Fibroblast of mammary gland (primary cell): ENCODE data around the gene TBC1D30.
"Not testable (repeated sequence)": the region's sequence is repeated elsewhere in the genome, so short reads cannot be mapped to it uniquely, and the experiment has no call there.

ENCODE experiments used
- DNase-seq: peaks from one replicate; pipeline ENCODE4 v3.0.0-alpha.2; 2010; ENCODE audit warnings: low read depth
- H3K4me3 ChIP-seq: 2 replicates; pipeline ENCODE4 v1.5.1; 2011; ENCODE audit warnings: low read depth, mild to moderate bottlenecking, low read length, moderate library complexity; ENCODE audit not compliant: control insufficient read depth
- CTCF ChIP-seq: conservative IDR thresholded peaks from 2 replicates; pipeline ENCODE4 v1.5.1; 2011; ENCODE audit warnings: low read depth, low read length, inconsistent platforms; ENCODE audit not compliant: control insufficient read depth, insufficient read depth

The TBC1D30 gene

GRCh38 chr12:64796205-64796845, 28.1 kb upstream of the TBC1D30 start:
- TF ChIP-seq CTCF: peak; percentile 83
- DNase-seq: peak; percentile 93
- no peak overlapping the region for H3K4me3 ChIP-seq

- TF ChIP-seq CTCF: no peak
- H3K4me3 ChIP-seq: no peak overlapping the region
- DNase-seq: no peak
Observed at GRCh38 chr12:64797156-64797555, 27.3 kb upstream of the TBC1D30 start.

GRCh38 chr12:64798165-64798564, 26.3 kb upstream of the TBC1D30 start:
- TF ChIP-seq CTCF: no peak
- no peak for DNase-seq
- no peak overlapping the region for H3K4me3 ChIP-seq

GRCh38 chr12:64800640-64801039, 23.8 kb upstream of the TBC1D30 start:
- no peak for DNase-seq
- H3K4me3 ChIP-seq: no peak overlapping the region
- TF ChIP-seq CTCF: no peak

- H3K4me3 ChIP-seq: no peak overlapping the region
- peak; percentile 13 for DNase-seq
- peak; percentile 45 for TF ChIP-seq CTCF
Observed at GRCh38 chr12:64801381-64801780, 23.1 kb upstream of the TBC1D30 start.

GRCh38 chr12:64802180-64802775, 22.2 kb upstream of the TBC1D30 start:
- TF ChIP-seq CTCF: peak; percentile 84
- peak; percentile 33 for DNase-seq
- not testable (repeated sequence) for H3K4me3 ChIP-seq

- no peak for DNase-seq
- no peak overlapping the region for H3K4me3 ChIP-seq
- TF ChIP-seq CTCF: no peak
Observed at GRCh38 chr12:64806173-64806572, 18.3 kb upstream of the TBC1D30 start.
